ENCODE results near the gene FCHSD1. TPM values are rescaled to one million over a fixed set of nuclear protein-coding genes. Genes with fewer than 3 reads are reported as not detected.

FCHSD1 gene
- total RNA-seq, 4 donors from 2014 or later = 19.8 to 116 (median 45.7) TPM

DNA sequence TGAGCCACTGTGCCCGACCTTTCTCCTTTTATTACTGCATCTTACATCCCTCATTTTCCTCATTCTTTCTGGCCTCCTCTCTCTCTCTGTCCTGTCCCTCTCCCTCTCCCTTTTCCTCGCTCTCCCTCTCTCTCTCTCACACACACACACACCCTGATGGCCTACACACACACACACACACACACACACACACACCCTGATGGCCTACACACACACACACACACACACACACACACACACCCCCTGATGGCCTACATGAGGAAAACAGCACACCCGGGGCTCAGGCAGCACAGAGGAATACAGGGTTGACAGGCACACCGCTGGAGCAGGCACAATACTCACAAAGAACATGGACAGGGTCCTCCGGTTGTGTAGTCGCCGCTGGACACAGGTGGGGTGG, 3.8 kb upstream of the FCHSD1 start:
- Histone ChIP-seq H3K36me3 (peaks cover 0 to 8% (median 0%) of the 10 kb centered on the region in 3 donors), H3K9me3 (no peaks in the 10 kb centered on the region), H3K4me1 (peaks cover 0 to 13% (median 3%) of the 10 kb centered on the region in 4 donors), H3K4me3 (no peak overlapping the region), H3K27ac (no peak overlapping the region), H3K27me3 (no peaks in the 10 kb centered on the region)
- DNase-seq = no peak
- TF ChIP-seq POLR2A (IDR thresholded peaks at IDR 0.05) = no peak
- TF ChIP-seq CTCF (IDR thresholded peaks at IDR 0.05) = no peak

DNA sequence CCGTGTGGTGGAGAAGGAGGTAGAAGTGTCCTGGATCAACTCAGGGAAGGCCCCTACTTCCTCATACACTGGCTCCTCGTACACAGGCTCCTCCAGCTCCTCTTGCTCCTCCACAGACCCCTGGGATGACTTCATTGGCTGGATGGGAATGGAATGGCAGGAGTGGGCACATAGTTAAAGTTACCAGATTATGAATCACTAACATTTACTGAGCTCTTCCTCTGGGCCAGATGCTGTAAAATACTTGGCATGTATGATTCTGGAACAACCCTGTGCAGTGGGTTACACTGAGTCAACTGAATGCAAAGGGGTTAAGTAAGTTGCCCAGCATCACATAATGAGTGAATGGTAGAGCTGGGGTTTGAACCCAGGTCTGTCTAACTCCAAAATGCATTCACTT, 3.1 kb upstream of the FCHSD1 start:
- TF ChIP-seq POLR2A (IDR thresholded peaks at IDR 0.05) (no peak), CTCF (IDR thresholded peaks at IDR 0.05) (no peak)
- Histone ChIP-seq H3K4me1 (peaks cover 0 to 14% (median 3%) of the 10 kb centered on the region in 4 donors), H3K36me3 (peaks cover 0 to 8% (median 0%) of the 10 kb centered on the region in 3 donors), H3K9me3 (no peaks in the 10 kb centered on the region), H3K27me3 (no peaks in the 10 kb centered on the region), H3K4me3 (no peak overlapping the region), H3K27ac (no peak overlapping the region)
- no peak for DNase-seq

DNA sequence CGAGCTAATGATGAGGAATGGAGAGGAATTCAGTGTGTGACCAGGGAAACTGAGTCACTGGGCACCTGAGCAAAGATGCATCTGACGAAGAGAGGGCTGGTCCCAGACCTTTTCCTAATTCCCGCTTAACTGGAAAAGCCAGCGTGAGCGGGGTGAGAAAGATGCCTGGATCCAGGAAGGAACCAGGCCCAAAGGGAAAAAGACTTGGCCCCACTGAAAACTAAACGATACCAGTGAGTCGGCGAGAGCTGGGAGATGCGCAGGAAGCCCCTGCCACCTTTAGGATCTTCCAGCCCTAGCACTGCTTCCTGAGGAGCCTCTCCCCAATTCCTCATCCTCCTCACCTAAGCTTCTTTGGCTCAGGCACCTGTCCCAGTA, 499 bp upstream of the FCHSD1 start:
- peaks cover 0 to 14% (median 3%) of the 10 kb centered on the region in 4 donors for H3K4me1 ChIP-seq
- peaks cover 0 to 9% (median 0%) of the 10 kb centered on the region in 3 donors for H3K36me3 ChIP-seq
- TF ChIP-seq CTCF (IDR thresholded peaks at IDR 0.05) (no peak), POLR2A (IDR thresholded peaks at IDR 0.05) (no peak)
- DNase-seq = peak in 1 of 3 donors; percentile 41
- H3K27ac ChIP-seq = peak overlapping the region; percentile 40 to 80 (median 70)
- H3K4me3 ChIP-seq = peak overlapping the region; percentile 46 to 72 (median 65)
- H3K9me3 ChIP-seq = no peaks in the 10 kb centered on the region
- no peaks in the 10 kb centered on the region for H3K27me3 ChIP-seq

GRCh38 chr5:141649972-141650371, 1.2 kb downstream of the FCHSD1 start:
- no peak for TF ChIP-seq CTCF (IDR thresholded peaks at IDR 0.05)
- TF ChIP-seq POLR2A (IDR thresholded peaks at IDR 0.05) = no peak
- Histone ChIP-seq H3K36me3 (peaks cover 0 to 17% (median 0%) of the 10 kb centered on the region in 3 donors), H3K9me3 (no peaks in the 10 kb centered on the region), H3K4me3 (no peak overlapping the region), H3K4me1 (peaks cover 0 to 14% (median 3%) of the 10 kb centered on the region in 4 donors), H3K27me3 (no peaks in the 10 kb centered on the region), H3K27ac (no peak overlapping the region)
- DNase-seq = no peak

- no peak overlapping the region for H3K4me3 ChIP-seq
- peak in 2 of 3 donors; percentile 39 to 48 for DNase-seq
- H3K9me3 ChIP-seq = no peaks in the 10 kb centered on the region
- no peak overlapping the region for H3K27ac ChIP-seq
- no peaks in the 10 kb centered on the region for H3K27me3 ChIP-seq
- peaks cover 0 to 25% (median 0%) of the 10 kb centered on the region in 3 donors for H3K36me3 ChIP-seq
- TF ChIP-seq POLR2A (IDR thresholded peaks at IDR 0.05) = no peak
- no peak for TF ChIP-seq CTCF (IDR thresholded peaks at IDR 0.05)
- peaks cover 0 to 14% (median 3%) of the 10 kb centered on the region in 4 donors for H3K4me1 ChIP-seq
Observed at GRCh38 chr5:141649056-141649688, 2.0 kb downstream of the FCHSD1 start.
